Chondrocyte (in vitro differentiated cells): ENCODE data around the gene ZBTB40. TPM values are rescaled to one million over a fixed set of nuclear protein-coding genes. Genes with fewer than 3 reads are reported as not detected.
A peak's percentile ranks its signal among the peaks of the same experiment; 100 is the strongest.

Experiments
- DNase-seq: peaks from one replicate; pipeline ENCODE4 v3.0.0; 2021; ENCODE audit warnings: mixed read lengths, low spot score
- H3K27ac Mint-ChIP-seq: one replicate; pipeline ENCODE4 v1.8.0; 2021; ENCODE audit warnings: mild to moderate bottlenecking, moderate library complexity, mixed read lengths; ENCODE audit not compliant: unreplicated experiment
- H3K27me3 Mint-ChIP-seq: 2 replicates; pipeline ENCODE4 v1.8.0; 2021; ENCODE audit warnings: low read depth, mixed read lengths
- H3K36me3 Mint-ChIP-seq: 2 replicates; pipeline ENCODE4 v1.8.0; 2021; ENCODE audit warnings: low read depth, mixed read lengths
- H3K4me1 Mint-ChIP-seq: 2 replicates; pipeline ENCODE4 v1.8.0; 2021; ENCODE audit warnings: low read depth, mild to moderate bottlenecking, mixed read lengths
- H3K4me3 Mint-ChIP-seq: one replicate; pipeline ENCODE4 v1.8.0; 2021; ENCODE audit warnings: mild to moderate bottlenecking, moderate library complexity, mixed read lengths; ENCODE audit not compliant: unreplicated experiment
- H3K9me3 Mint-ChIP-seq: 2 replicates; pipeline ENCODE4 v1.8.0; 2021; ENCODE audit warnings: low read depth, mixed read lengths
- total RNA-seq: library from RNA; stranded (reverse); gene quantifications from 3 replicates; pipeline ENCODE4 v1.2.1, GENCODE V29; 2021
- TF ChIP-seq, protein P1 (sequence below): fragments of 200-600 bp; sonication (generic); IDR thresholded peaks from 2 replicates; pipeline ENCODE4 v1.5.0; 2021; ENCODE audit warnings: antibody characterized with exemption, mild to moderate bottlenecking, moderate library complexity

ZBTB40 gene
- total RNA-seq, 1 donor from 2014 or later: 16.3 TPM

DNA sequence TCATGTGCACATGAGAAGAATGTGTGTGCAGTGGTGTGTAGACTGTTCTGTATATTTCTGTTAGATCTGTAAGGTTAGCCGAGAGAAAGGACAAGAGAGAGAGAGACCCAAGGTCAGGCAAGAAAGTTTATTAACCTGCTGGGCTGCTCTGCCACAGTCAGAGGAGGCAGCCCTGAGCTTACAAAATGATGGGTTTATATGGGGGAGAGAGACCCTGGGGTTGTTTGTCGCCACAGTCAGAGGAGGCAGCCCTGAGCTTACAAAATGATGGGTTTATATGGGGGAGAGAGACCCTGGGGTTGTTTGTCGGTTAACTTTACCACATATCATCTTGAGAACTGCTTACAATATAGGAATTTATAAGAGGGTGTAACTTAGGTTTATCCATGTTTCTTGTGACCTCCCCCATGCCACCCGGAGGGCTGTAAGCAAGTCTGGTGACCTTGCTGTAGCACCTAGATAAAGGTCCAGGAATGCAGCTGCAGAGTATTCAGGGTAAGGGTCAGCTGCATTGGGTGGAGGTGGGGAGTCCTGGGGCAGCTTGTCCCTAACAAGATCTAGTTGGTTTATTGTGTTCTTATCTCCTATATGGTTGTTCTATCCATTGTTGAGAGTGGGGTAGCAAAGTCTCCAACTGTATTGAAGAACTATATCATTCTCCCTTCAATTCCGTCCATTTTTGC is 9.3 kb upstream of the ZBTB40 start:
- H3K27me3 Mint-ChIP-seq: no peaks in the 10 kb centered on the region
- H3K36me3 Mint-ChIP-seq: peaks cover 8% of the 10 kb centered on the region
- DNase-seq: no peak
- peaks cover 47% of the 10 kb centered on the region for H3K4me1 Mint-ChIP-seq
- TF ChIP-seq, protein P1, sequence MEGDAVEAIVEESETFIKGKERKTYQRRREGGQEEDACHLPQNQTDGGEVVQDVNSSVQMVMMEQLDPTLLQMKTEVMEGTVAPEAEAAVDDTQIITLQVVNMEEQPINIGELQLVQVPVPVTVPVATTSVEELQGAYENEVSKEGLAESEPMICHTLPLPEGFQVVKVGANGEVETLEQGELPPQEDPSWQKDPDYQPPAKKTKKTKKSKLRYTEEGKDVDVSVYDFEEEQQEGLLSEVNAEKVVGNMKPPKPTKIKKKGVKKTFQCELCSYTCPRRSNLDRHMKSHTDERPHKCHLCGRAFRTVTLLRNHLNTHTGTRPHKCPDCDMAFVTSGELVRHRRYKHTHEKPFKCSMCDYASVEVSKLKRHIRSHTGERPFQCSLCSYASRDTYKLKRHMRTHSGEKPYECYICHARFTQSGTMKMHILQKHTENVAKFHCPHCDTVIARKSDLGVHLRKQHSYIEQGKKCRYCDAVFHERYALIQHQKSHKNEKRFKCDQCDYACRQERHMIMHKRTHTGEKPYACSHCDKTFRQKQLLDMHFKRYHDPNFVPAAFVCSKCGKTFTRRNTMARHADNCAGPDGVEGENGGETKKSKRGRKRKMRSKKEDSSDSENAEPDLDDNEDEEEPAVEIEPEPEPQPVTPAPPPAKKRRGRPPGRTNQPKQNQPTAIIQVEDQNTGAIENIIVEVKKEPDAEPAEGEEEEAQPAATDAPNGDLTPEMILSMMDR: no peak
- no peak overlapping the region for H3K4me3 Mint-ChIP-seq
- H3K27ac Mint-ChIP-seq: no peak overlapping the region
- peaks cover 32% of the 10 kb centered on the region for H3K9me3 Mint-ChIP-seq

DNA sequence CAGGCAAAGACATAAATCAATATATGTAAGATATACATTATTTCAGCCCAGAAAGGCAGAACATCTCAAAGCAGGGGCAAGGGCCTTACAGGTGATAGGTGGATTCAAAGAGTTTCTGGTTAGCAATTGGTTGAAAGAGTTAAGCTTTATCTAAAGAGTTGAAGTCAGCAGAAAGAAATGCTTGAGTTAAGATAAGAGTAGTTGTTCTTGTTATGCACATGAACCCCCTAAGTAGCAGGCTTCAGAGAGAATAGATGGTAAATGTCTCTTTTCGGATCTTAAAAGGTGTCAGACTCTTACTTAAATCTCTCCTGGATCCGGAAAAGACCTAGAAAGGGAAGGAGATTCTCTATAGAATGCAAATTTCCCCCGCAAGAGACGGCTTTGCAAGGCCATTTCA is 8.3 kb upstream of the ZBTB40 start:
- no peak overlapping the region for H3K27ac Mint-ChIP-seq

DNA sequence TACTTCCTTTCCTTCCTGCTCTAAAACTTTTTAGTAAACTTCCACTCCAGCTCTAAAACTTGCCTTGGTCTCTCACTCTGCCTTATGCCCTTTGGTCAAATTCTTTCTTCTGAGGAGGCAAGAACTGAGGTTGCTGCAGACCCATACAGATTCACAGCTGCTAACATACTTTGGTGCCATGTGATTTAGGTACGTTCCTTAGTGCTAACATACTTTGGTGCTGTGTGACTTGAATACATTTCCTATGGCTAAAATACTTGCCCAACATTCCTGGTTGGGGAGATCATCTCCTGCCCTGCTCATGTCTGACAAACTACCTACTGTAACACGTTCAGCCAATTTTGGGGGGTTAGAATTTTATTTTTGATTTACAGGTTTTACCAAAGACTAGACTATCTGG is 6.8 kb upstream of the ZBTB40 start:
- Mint-ChIP-seq H3K36me3 (peaks cover 8% of the 10 kb centered on the region), H3K4me3 (no peak overlapping the region), H3K4me1 (peaks cover 67% of the 10 kb centered on the region), H3K27me3 (no peaks in the 10 kb centered on the region), H3K27ac (no peak overlapping the region), H3K9me3 (peaks cover 19% of the 10 kb centered on the region)
- no peak for DNase-seq
- TF ChIP-seq, protein P1: no peak

More for the DNA sequence above, 8.3 kb upstream of the ZBTB40 start:
- Mint-ChIP-seq H3K36me3 (peaks cover 8% of the 10 kb centered on the region), H3K4me3 (no peak overlapping the region), H3K4me1 (peaks cover 56% of the 10 kb centered on the region), H3K27me3 (no peaks in the 10 kb centered on the region), H3K9me3 (peaks cover 28% of the 10 kb centered on the region)
- TF ChIP-seq, protein P1: no peak
- no peak for DNase-seq

DNA sequence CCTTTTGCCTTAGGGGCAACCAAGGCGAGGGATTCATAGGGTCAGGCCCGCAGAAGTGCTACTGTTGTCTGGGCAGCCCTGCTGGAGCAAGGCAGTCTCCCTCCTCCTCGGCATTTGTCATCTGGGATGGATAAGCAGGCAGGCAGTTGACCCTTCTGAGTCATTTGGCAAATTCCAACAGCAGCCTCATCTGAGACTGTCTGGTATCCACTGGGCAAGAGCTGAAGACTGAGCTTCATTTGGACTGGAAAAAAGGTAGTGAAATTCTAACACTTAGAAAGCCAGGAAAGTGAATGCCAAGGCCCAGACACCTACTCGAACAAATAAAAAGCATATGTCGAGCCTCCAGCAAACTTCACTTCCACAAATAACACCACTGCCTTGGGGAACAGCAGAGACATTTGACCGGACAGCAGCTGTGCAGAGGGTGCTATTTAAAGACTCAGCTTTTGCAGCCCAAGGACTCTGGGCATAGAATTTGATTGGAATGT is 4.0 kb upstream of the ZBTB40 start:
- H3K27ac Mint-ChIP-seq: peak overlapping the region; percentile 83
- peak overlapping the region; percentile 50 for H3K4me3 Mint-ChIP-seq
- no peaks in the 10 kb centered on the region for H3K36me3 Mint-ChIP-seq
- H3K9me3 Mint-ChIP-seq: no peaks in the 10 kb centered on the region
- no peaks in the 10 kb centered on the region for H3K27me3 Mint-ChIP-seq
- peaks cover 66% of the 10 kb centered on the region for H3K4me1 Mint-ChIP-seq
- TF ChIP-seq, protein P1: no peak
- DNase-seq: no peak

DNA sequence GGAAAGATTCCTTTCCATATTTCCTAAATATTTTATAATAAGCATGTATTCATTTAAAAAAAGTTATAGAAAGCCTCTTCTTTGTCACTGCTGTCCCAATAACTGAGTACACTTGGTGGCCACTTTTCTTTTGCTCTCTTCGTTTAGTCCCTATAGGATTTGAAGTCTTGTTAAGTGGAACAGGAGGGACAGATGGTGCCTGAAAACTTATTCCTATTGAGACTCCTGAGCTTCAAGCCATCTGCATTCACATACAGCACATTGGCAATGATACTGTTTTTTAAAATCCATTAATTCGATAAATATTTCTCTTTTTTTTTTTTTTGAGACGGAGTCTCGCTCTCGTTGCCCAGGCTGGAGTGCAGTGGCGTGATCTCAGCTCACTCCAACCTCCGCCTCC is 2.0 kb upstream of the ZBTB40 start:
- H3K4me3 Mint-ChIP-seq: no peak overlapping the region
- H3K27me3 Mint-ChIP-seq: no peaks in the 10 kb centered on the region
- H3K9me3 Mint-ChIP-seq: no peaks in the 10 kb centered on the region
- no peak overlapping the region for H3K27ac Mint-ChIP-seq
- no peaks in the 10 kb centered on the region for H3K36me3 Mint-ChIP-seq
- H3K4me1 Mint-ChIP-seq: peaks cover 63% of the 10 kb centered on the region
- TF ChIP-seq, protein P1: no peak
- DNase-seq: no peak
